ENCODE results near the gene BMAL1.

Gene BMAL1

DNA sequence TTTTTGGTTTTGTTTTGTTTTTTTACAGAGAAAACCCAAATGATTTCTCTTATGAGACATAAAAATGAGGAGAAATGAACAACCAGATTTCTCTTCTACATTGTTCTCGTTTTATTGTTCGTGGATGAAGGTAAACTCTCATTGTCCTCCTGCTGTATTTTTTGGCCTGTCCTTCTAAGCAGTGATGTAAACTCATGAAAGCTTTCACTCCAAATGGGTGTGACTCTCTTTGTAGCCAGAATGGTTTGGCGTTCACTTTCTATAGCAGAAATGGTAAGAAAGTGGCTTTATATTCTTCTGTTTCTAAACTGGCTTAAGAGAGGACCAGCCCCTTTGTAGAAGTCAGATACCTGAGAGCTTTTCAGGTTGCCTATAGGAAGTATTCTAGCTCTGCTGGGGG lies 15.5 kb upstream of the BMAL1 start:
- DNase-seq: no peak

GRCh38 chr11:13268791-13269190 lies 8.8 kb upstream of the BMAL1 start:
- no peak for DNase-seq

- DNase-seq: no peak
These were observed 7.8 kb upstream of the BMAL1 start for GRCh38 chr11:13269775-13270174.

GRCh38 chr11:13271060-13271693 lies 6.4 kb upstream of the BMAL1 start:
- no peak for DNase-seq

DNA sequence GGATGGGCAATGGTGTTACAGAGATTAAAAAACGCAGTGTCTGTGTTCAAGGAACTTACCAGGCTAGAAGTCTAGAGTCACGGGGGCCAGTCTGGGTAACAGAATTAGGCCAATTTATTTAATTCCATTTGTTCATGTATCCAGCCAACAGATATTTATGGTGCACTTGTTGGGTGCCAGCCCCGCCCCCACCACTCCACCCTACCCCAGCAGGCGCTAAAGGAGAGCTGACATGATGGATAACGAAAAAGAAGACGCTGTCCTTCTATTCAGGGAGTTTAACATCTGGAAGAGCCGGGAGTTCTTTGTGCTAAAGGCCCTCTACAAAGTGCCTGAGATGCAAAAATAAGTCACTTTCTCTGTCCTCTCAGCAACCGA lies 1.1 kb upstream of the BMAL1 start:
- no peak for DNase-seq

DNA sequence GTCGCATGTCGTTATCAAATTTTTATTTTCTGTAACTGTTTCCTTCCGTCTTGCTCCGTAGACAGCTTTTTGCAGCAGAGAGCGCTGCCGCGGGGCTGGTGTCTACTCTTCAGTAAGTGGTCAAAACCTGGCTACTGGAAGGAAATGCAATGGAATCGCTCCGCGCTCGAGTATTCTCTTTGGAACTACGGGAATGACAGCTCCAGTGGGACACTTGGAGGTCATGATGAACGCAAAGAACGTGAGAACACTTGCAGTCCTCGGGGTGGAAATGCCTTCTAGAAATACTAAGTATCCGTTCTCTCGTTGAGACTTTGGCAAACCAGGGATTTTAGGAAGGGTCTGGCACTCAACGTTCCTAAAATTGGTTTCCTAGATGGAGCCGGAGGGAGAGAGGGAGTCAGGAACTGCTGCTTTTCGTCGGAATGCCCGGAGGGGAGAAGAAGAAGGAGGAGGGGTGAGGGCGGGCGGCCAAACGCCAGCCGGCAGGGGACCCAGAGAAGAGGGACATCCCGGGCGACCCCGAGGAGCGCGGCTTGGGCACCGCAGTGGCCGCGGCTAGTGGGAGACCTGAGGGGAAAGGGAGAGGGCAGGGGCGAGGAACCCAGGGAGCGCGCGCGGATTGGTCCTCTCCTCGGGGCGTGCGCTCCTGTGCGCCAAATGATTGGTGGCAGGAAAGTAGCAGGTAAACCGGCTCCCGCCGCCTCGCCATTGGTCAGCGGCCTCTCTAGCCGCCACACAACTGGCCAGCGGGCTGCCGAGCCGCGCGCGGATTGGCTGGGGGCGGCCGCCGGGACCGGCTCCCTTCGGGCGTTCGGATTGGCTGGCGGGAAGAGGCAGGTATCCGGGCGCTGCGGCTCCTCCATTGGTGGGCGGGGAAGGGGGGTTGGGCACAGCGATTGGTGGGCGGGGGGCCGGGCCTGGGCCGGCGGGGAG lies 490 bp upstream of the BMAL1 start:
- no peak for DNase-seq

DNA sequence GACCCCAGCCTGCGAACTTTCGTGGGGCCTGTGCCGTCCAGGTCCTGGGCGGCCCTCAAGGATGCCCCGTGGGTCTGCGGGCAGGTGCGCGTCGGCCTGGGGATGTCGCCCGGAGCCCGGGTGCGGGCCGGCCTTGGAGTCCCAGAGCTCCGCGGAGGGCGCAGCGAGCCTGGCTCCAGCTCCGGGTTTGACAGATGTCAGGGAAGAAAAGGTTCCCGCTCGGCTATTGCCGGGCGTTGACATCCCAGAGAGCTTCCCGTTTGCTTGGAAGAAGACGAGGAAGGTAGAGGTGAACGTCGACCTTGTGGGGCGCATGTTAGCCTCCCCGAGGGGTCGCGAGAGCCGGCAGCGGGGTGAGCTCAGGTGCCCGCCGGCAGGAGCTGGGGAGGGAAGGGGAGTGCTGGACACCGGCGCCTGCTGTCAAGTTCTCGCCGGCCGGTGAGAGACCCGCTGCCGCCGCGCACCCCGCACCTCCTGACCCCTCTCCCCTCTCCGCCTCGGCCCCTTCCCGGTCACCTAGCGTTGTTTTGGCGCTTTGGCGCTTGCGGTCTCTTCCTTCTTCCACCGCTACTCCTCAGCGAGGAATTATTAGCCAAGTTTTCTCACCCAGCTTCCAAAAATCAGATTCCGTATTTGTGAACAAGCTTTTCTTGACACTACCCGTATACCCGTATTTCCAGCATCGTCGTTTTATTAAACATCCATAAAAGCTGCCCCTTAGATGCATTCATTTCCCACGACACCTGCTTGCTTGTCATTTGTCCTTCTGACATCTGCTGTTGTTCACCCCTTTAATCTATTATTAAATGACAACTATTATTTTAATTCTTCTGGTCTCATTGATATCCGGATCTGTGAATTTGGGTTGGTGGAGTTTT lies 1.3 kb downstream of the BMAL1 start:
- DNase-seq: no peak

- DNase-seq: no peak
These were observed 1.9 kb downstream of the BMAL1 start for GRCh38 chr11:13279487-13279834.

- no peak for DNase-seq
These were observed 2.6 kb downstream of the BMAL1 start for GRCh38 chr11:13280092-13280722.

GRCh38 chr11:13280777-13281176 lies 3.2 kb downstream of the BMAL1 start:
- DNase-seq: no peak

GRCh38 chr11:13283636-13284035 lies 6.0 kb downstream of the BMAL1 start:
- no peak for DNase-seq

DNA sequence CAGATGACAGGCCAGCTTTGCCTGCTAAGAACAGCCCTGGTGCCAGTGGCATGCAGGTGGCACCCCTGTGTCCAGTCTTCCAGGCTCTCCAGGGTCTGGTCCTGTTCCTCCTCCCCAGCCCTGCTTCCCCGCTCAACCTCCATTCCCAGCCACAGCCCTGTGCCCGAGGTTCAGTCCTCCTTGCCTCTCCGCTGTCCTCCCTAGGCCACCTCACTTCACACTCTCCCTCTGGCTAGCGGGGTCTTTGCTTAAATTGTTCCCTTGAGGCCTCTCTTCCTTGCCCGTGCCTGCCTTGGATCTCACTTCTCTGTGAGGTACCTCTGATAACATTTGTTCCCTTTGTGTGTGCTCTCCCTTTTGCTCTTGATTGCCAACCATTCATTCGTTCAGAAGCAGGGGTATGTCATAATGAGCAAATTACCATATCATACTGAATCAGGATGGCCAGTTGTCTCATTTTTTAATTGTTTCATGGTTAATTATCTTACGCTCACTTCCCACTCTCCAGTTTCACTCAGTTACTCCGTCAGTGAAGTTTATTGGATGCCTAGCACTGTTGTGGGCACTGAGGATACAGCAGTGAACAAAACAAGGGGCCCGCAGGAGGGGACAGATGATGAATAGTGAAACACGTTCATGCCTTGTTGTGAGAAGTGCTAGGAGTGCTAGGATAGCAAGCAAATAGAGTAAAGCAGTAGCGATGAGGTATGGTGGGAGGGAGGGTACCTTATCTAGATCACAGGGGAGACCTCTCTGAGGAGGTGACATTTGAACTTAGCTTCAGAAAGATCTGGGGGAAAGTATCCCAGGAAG lies 7.4 kb downstream of the BMAL1 start:
- DNase-seq: no peak

GRCh38 chr11:13286279-13286821 lies 8.8 kb downstream of the BMAL1 start:
- no peak for DNase-seq

DNA sequence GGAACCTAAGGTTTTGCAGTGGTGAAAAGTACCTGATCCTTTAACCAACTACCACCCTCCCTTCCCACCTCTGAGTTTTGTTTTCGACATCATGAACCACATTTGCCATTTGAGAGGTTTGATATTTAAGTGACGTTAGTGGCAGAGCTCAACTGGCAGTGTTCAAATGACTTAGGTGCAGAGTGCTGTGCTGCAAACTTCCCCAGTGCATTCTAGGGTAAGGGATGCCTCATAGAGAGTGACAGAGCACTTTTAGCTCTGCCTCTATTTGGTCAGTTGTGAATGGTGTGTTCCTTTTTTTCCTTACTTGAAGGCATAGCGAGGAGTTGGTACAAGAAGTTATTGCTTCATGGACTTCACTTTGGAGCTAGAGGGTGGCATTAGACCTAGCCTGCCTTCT lies 9.4 kb downstream of the BMAL1 start:
- no peak for DNase-seq

DNA sequence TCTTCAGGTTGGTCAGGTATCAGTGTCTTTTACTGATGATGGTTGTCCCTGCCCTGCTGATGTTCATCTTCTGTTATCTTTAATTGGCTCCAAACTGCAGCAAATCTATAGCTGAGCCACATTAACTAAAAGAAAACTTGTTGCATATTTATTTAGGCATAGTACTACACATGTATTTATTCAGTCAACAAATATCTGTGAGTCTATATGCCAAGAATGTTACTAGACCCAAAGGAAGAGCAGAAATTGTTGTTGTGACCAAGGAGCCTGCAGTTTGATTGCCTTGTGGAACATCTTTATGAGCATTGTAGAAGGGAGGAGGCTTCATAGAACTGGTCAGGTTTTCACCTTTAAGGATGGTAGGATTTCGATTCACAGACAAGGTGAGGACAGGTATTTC lies 10.1 kb downstream of the BMAL1 start:
- no peak for DNase-seq

DNA sequence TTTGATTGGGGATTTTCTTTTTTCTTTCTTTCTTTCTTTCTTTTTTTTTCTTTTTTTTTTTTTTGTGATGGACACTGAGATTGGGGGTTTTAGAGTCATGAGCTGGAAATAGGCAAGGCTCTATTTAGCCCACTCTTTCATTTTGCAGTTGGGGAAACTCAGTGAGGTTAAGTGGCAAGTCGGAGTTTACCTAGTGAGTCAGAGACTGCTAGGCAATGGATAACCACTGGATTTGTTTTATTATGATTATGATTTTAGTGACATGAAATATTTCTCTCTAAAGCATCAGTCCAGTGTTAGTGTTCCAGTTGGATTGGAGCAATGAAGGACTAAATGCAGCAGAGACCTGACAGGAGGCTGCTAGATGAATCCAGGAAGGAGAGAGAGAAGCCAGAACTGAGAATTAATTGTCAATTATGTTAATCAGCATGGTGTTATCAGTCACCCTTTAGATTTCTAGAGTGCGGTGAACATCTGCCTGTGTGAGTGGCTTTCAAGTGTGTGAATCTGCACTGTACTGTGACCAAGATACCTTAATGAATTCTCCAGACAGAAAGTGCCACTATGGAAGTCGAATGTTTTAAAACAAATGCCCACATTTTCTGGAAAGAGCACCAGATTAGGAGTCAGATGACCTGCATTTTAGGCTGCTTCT lies 10.9 kb downstream of the BMAL1 start:
- DNase-seq: no peak

DNA sequence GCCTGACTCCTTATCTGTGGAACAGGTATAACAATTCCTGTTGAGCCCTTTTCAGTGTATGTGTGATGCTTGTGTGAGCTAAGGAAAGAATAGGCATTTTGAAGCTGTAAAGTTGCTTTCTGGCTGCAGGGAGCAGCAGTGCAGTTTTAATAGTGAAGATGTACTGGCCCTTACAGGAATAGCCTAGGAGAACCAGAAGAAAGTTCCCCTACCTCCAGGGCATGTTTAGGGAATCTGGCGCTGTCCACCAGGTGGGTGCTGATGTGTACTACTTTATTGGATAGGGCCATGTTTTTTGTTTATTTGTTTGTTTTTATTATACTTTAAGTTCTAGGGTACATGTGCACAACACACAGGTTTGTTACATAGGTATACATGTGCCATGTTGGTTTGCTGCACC lies 11.5 kb downstream of the BMAL1 start:
- no peak for DNase-seq

DNA sequence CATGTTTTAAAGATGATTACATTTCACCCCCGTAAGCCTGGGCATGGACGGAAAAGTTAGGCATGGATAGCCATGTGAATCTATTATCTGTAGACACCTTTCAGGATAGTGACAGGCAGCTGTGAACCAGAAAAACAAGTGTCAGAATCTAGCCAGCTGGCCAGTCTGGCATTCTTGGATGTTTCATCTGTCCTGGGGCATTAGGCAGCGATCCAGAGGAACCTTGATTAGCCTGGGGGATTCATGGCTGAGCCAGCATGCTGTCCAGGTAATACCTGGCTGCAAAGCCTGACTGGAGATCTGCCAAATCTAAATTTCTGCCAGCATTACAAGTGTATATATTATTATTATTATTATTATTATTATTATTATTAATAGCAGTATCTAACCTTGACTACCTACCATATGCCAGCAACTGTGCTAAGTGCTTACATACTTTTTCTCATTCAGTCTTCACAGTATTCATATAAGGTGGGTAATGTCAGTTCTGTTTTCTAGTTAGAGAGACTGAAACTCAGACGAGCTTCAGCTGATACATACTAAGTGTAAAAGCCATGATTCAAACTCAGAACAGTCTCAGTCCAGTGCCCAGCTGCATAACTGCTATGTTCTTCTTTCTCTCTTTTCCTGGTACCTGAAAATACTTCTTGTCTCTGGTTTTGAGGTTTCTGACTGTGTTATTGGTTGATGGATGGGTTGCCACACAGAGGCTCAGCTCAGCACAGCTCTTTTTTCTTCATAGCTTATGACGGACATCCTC lies 12.8 kb downstream of the BMAL1 start:
- no peak for DNase-seq

- no peak for DNase-seq
These were observed 13.8 kb downstream of the BMAL1 start for GRCh38 chr11:13291361-13291760.

DNA sequence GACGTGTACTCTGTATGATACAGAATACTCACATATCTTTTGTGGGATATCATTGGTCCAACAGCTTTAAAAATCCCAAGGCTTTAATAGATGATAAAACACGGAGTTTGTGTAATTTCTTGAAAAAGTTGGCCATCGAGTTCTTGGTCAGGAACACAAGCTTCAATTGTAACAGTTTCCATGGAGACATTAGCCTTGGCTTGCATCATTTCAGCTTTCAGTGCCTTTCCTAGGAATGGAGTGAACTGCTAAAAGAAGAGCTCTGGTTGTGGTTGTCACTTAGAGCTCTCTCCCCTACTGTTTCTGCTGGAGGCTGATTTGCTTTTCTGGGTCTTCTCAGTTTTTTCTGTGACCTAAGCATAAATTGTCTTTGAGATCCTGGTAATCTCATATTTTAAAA lies 14.2 kb downstream of the BMAL1 start:
- no peak for DNase-seq

DNA sequence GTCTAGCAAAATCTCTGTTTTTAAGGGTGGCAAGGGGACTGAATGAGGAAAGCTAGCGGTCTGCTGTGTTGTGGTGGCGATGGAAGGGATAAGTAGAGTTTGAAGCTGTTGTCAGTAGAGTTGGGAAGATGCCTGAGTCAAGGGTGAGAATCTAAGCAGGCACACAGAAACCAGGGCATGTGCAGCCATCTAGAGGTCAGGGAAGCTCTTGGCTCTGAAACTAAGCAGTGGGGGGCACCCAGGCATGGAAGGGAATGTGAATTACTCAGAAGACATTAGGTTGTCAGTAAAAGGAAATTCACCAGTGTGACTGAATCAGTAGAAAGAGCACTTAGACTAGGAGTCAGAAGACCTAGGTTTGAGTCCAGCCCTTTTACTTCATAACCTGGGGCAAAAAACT lies 15.4 kb downstream of the BMAL1 start:
- DNase-seq: no peak
